Peyer's patch (tissue), 4 donors: ENCODE results near the gene MYBPC1. TPM values are rescaled to one million over a fixed set of nuclear protein-coding genes. Genes with fewer than 3 reads are reported as not detected.

Experiments used
- DNase-seq, 3 donors: peaks; one replicate each; pipeline ENCODE4 v3.0.0-alpha.2; 2017 to 2019
- H3K27ac ChIP-seq, 4 donors: fragments of 200-600 bp; sonication (generic); one replicate each; pipeline ENCODE4 v1.5.1; 2016 to 2019
- H3K27me3 ChIP-seq, 2 donors: fragments of 200-600 bp; sonication (generic); one replicate each; pipeline ENCODE4 v1.5.1; 2019
- H3K36me3 ChIP-seq, 3 donors: fragments of 200-600 bp; sonication (generic); one replicate each; pipeline ENCODE4 v1.5.1; 2016 to 2019
- H3K4me1 ChIP-seq, 4 donors: fragments of 200-600 bp; sonication (generic); one replicate each; pipeline ENCODE4 v1.5.1; 2016 to 2019
- H3K4me3 ChIP-seq, 4 donors: fragments of 200-600 bp; sonication (generic); 1 replicate in 3 of 4; 2 replicates in 1 of 4; pipeline ENCODE4 v1.5.1; 2016 to 2019; ENCODE audit warnings: mild to moderate bottlenecking in 1 of 4
- H3K9me3 ChIP-seq, 4 donors: fragments of 200-600 bp; sonication (generic); one replicate each; pipeline ENCODE4 v1.5.1; 2016 to 2019; ENCODE audit warnings: mild to moderate bottlenecking in 1 of 4
- CTCF ChIP-seq, 6 experiments: fragments of 450-650 bp in 4 of 6; fragments of 200-600 bp in 2 of 6; sonication (generic) in 1 of 6; IDR thresholded peaks; one replicate each; pipeline ENCODE4 v1.5.1; 2017 to 2019; ENCODE audit warnings: antibody characterized with exemption in 6 of 6, mild to moderate bottlenecking in 3 of 6, moderate library complexity in 1 of 6
- POLR2A ChIP-seq, 2 donors: fragments of 450-650 bp; IDR thresholded peaks; one replicate each; pipeline ENCODE4 v1.5.1; 2017; ENCODE audit warnings: antibody characterized with exemption in 2 of 2, mild to moderate bottlenecking in 2 of 2, moderate library complexity in 2 of 2
- total RNA-seq, 4 donors: library from RNA; depleted of rRNA; stranded (reverse); fragments of >200 nt; gene quantifications; one replicate each; pipeline ENCODE4 v1.1.0, GENCODE V29; 2016

MYBPC1 gene
- total RNA-seq, 4 donors from 2014 or later = 19.4 to 141 (median 63.9) TPM; not detected in 1

DNA sequence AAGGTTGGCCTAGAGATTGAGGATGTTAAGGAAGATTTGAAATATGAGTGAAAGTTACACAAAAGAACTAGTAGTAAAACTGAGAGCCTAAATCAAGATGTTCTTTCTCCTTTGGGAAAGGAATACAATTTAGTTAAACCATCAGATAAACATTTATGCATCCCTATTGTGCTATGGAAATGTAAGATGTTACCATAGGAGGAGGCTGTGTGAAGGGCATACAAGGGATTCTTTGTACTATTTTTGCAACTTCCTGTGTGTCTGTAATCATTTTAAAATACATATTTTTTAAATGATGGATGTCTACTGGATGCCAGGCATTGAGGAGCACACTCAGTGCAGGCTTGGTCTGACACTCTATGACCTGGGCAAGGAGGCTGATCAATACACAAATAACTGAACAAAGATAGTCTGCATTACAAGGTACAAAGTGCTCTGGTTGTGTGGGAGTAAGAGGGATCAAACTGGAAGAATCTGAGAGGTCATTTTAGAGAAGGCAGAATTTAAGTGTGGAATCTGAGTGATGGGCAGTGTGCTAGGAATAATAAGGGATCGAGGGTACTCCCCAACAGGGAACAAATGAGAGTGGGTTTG, 96.8 kb downstream of the MYBPC1 start:
- Histone ChIP-seq H3K36me3 (no peaks in the 10 kb centered on the region), H3K4me3 (no peak overlapping the region), H3K27me3 (no peaks in the 10 kb centered on the region), H3K4me1 (peaks cover 0 to 22% (median 4%) of the 10 kb centered on the region in 4 donors), H3K9me3 (no peaks in the 10 kb centered on the region), H3K27ac (peak overlapping the region in 2 of 4 donors; percentile 5 to 72)
- TF ChIP-seq CTCF (IDR thresholded peaks at IDR 0.05) (no peak), POLR2A (IDR thresholded peaks at IDR 0.05) (no peak)
- no peak for DNase-seq

GRCh38 chr12:101694297-101694848, 99.6 kb downstream of the MYBPC1 start:
- Histone ChIP-seq H3K27ac (no peak overlapping the region), H3K4me1 (peaks cover 0 to 24% (median 5%) of the 10 kb centered on the region in 4 donors), H3K9me3 (no peaks in the 10 kb centered on the region), H3K4me3 (no peak overlapping the region), H3K36me3 (no peaks in the 10 kb centered on the region), H3K27me3 (no peaks in the 10 kb centered on the region)
- DNase-seq = no peak
- TF ChIP-seq POLR2A (IDR thresholded peaks at IDR 0.05) = no peak
- TF ChIP-seq CTCF (IDR thresholded peaks at IDR 0.05) = no peak

- no peak for DNase-seq
- Histone ChIP-seq H3K9me3 (no peaks in the 10 kb centered on the region), H3K27ac (peak overlapping the region in 2 of 4 donors; percentile 56 to 95), H3K27me3 (no peaks in the 10 kb centered on the region), H3K4me3 (no peak overlapping the region), H3K4me1 (peaks cover 0 to 30% (median 5%) of the 10 kb centered on the region in 4 donors), H3K36me3 (no peaks in the 10 kb centered on the region)
- TF ChIP-seq CTCF (IDR thresholded peaks at IDR 0.05) (no peak), POLR2A (IDR thresholded peaks at IDR 0.05) (no peak)
Measured at GRCh38 chr12:101694986-101695385, 100.2 kb downstream of the MYBPC1 start.

DNA sequence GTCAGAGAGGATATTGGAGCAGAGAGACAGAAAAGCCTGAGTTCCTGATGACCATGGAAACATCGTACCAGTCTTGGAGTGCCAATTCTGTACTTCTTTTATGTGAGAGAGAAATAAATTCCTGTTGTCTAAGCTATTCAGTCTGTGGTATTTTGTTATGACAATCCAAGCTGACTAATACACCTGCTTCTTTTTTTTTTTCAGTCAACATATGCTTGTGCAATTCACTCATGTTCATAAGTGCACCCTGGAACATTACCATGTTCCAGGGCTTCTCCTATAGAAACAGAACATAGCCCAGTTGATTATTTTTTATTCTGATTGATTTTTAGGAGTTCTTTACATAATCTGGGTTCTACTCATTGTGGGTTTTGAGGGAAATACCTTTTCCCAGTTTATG, 100.9 kb downstream of the MYBPC1 start:
- H3K27me3 ChIP-seq = no peaks in the 10 kb centered on the region
- TF ChIP-seq CTCF (IDR thresholded peaks at IDR 0.05) (no peak), POLR2A (IDR thresholded peaks at IDR 0.05) (no peak)
- H3K4me3 ChIP-seq = no peak overlapping the region
- H3K9me3 ChIP-seq = no peaks in the 10 kb centered on the region
- H3K27ac ChIP-seq = peak overlapping the region in 3 of 4 donors; percentile 88 to 99 (median 95)
- H3K4me1 ChIP-seq = peaks cover 0 to 37% (median 10%) of the 10 kb centered on the region in 4 donors
- DNase-seq = no peak
- no peaks in the 10 kb centered on the region for H3K36me3 ChIP-seq

- H3K27me3 ChIP-seq = no peaks in the 10 kb centered on the region
- H3K4me3 ChIP-seq = peak overlapping the region; percentile 70 to 98 (median 91)
- TF ChIP-seq CTCF (IDR thresholded peaks at IDR 0.05) (no peak), POLR2A (IDR thresholded peaks at IDR 0.05) (peak in 1 of 2 donors; percentile 51)
- H3K9me3 ChIP-seq = no peaks in the 10 kb centered on the region
- H3K27ac ChIP-seq = peak overlapping the region; percentile 88 to 99 (median 92)
- peaks cover 0 to 37% (median 11%) of the 10 kb centered on the region in 4 donors for H3K4me1 ChIP-seq
- H3K36me3 ChIP-seq = no peaks in the 10 kb centered on the region
- DNase-seq = peak in 2 of 3 donors; percentile 72 to 84
Measured at GRCh38 chr12:101696251-101697196, 101.8 kb downstream of the MYBPC1 start.
